HG02870 (cell line): ENCODE results near the gene CSTF3.
"Not testable (repeated sequence)": the region's sequence is repeated elsewhere in the genome, so short reads cannot be mapped to it uniquely, and the experiment has no call there.

Experiments
- ATAC-seq: cut with Tn5 transposase; IDR thresholded peaks from one replicate; pipeline ENCODE4 v1.9.1; 2021; ENCODE audit warnings: mild to moderate bottlenecking, moderate library complexity; ENCODE audit not compliant: unreplicated experiment

The CSTF3 gene

DNA sequence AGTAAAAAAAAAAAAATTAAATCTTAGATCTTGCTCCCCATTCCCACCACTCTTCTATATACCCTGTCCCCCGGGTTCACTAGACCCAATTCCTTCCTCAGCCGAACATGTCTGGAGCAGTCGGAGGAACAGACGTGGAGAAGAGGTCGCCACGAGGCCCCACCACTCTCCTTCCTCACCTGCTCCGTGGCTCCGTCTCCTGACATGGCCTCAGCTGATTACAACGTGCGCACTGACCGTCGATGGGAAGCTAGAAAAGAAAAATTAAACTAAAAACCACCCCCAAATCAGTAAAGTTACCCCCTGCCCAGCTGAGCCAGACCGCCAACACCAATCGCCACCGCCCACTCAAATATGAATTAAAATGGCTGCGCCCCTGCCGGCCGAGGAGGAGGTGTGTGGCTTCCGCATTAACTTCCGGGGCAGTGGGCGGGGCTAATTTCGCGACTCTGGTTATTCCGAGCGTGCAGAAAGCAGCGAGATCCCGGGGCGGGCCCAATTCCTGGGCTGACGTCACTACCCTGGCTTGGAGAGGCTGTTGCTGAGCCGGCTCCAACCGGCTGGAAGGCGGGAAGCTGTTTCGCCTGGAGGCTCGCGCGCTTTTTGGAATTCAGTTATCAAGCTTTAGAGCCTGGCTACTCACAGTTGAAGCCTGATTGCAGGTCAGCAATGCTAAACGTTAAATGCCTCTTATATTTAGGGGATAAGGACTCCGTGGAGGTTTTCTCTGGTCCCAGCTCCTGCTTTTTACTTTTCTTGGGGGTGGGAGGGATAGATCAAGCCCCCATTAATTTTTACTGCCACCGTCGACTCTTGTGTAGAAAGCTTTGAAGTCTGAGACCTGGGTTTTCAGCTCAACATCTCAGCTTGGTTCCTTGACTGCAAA lies at the start of gene CSTF3:
Gene CSTF3, minus strand, starts transcription at position 361 of the 886 bp plus-strand sequence. Its CDS starts 155 bp downstream, at position 206.
- ATAC-seq, result peak; percentile 92

- ATAC-seq, result no peak
These were observed 46.9 kb upstream of the CSTF3 start for GRCh38 chr11:33208150-33208549.

DNA sequence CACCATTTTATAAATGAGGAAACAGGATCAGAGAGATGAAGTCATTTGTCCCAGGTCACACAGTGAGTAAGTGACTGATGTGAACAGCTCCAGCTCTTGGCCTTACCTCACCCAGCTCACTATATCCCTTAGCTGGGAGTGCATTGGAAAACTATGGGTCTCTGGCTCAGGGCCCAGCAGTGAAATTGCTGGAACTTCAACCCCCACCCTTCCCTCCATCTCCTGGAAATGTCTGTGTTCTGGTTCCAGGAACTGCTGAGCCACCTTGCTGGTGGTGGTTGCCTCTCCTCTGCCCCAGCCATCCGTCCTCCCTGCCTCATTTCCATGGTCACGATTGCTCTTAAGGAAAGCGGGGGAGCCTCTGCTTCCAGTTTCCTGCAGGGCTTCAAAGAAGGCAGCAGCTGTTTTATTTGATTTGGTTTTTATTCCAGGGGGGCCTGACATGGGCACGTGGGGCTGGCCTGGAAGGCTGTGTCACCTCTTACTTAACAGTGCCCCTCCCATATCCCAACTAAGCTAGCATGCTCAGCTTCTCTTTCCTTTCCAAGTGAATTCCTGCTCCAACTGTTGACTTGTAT lies 46.2 kb upstream of the CSTF3 start:
- ATAC-seq, result no peak

- no peak for ATAC-seq
These were observed 36.8 kb upstream of the CSTF3 start for GRCh38 chr11:33197915-33198727.

DNA sequence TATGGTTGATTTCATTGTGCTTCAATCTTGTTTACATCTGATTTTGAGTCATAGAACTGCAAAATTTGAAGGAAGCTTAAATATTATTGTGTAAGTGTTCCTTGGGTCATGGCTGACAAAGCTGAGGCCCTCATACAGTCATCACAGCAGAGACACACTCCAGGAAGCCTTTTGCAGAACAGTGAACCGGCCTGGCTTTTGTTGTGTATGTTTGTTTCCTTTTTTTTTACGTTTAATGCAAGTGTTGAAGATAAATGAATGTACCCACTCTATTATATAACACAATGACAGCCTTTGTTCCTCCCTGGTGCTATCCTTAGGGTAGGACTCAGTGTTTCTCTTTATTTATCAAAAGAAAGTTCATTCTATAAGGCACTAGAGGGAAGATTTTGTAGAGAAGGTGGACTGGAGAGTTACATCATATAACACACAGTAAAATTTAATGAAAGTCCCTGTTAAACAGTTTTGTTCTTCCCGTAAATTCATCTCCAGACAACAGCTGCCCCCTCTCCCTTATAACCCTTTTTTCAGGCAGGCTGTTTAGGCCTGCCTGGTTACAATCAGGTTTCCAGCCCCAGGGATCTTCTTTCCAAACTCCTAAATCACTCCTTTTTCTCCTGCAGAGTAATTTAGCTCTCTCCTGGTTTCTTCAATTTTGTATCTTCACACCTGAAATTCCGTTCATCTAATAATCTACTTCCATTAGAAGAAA lies 34.3 kb upstream of the CSTF3 start:
- ATAC-seq, result no peak

- ATAC-seq, result no peak
These were observed 33.2 kb upstream of the CSTF3 start for GRCh38 chr11:33194455-33194854.

GRCh38 chr11:33191467-33191866 lies 30.2 kb upstream of the CSTF3 start:
- no peak for ATAC-seq

DNA sequence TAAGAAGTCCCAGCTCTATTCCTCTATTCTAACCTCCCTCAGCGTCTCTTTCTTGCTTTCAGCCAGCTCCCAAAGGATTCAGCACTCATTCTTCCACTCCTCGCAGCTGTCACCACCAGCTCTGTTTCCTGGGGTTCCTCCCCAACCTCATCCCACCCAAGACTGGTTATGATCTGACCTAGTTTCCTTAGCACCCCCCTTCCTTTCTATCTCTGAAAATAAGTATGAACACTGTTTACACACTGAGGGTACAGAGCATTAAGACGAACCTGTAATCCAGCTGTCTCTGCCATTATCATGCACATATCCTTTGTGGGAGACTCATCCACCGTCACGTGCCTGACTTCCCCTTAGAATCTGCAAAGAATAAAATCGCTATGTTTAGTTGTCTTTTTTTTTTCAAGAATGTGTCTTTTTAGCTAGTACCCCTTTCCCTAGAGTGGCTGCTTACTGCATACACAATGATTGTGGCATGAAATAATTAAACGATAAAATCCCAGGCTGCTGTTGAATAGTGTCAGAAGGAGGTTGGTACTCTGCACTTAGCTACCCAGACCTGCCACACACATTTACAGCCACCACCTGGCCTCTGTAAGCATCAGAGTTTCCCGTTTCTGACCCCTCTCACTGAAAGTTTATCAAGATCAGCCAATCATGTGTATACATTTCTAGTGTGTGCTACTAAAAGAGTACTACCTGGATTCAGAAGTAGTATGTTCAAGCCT lies 26.9 kb upstream of the CSTF3 start:
- no peak for ATAC-seq

DNA sequence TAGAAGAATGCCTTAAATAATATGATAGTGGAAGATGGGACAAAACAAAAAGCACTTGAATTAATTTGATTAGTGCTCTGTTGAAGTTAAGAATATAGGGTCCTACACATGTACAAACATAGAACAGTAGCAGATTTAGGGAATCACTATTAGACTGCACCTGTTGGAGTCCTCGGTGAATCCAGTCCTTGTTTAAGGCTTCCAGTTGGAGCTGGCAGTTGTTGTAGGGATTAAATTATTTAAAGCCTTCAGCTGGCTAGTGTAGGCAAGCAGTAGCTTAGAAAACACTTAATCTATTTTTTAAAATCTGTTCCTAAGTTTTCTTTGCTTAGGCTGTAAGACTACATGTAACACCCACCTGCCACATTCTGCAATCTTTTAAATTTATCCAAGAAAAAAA lies 24.5 kb upstream of the CSTF3 start:
- no peak for ATAC-seq

- no peak for ATAC-seq
These were observed 21.1 kb upstream of the CSTF3 start for GRCh38 chr11:33182246-33182878.

DNA sequence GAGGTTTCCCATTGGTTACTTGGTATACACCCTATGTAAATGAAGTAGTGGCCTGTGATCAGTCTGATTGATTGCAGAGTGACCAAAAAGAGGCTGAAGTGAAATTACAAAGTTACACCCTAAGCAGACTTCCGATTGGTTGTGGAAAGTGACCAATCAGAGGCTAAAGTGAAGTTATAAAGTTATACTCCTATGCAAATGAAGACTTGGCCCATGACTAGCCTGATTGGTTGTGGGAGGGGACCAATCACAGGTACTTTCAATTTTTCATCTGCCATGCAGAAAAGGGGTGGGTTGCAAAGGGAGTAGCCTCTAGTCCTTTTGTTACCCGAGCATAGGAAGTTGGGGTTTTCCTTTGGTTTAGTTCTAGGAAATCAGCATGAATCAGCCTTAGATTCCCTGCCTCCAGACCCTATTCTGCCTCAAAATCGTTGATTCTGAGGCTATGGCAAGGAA lies 18.1 kb upstream of the CSTF3 start:
- no peak for ATAC-seq

DNA sequence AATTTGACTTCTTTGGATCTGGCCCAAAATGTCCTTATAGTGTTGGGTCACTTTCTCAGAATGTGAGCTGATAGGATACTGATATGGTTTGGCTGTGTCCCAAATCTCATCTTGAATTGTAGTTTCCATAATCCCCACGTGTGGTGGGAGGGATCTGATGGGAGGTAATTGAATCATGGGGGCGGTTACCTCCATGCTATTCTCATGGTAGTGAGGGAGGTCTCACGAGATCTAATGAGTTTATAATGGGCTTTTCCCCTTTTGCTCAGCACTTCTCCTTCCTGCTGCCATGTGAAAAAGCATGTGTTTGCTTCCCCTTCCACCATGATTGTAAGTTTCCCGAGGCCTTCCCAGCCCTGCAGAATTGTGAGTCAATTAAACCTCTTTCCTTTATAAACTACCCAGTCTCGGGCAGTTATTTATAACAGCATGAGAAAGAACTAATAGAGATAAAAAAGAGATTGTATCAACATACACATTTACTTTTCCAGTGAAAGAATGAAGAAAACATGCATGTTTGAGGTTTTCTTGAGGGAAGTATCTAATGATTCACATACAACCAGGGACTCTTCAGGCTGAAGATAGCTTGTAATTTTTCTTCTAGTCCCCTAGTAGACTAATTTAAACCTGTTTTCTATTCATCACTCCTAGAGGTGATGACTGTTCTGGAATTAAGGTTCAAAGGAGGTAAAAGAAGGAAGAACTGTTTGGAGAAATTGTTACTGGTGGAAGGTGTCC lies 17.3 kb upstream of the CSTF3 start:
- ATAC-seq, result no peak

- ATAC-seq, result no peak
These were observed 16.5 kb upstream of the CSTF3 start for GRCh38 chr11:33177676-33178336.

GRCh38 chr11:33176760-33177159 lies 15.5 kb upstream of the CSTF3 start:
- not testable (repeated sequence) for ATAC-seq

DNA sequence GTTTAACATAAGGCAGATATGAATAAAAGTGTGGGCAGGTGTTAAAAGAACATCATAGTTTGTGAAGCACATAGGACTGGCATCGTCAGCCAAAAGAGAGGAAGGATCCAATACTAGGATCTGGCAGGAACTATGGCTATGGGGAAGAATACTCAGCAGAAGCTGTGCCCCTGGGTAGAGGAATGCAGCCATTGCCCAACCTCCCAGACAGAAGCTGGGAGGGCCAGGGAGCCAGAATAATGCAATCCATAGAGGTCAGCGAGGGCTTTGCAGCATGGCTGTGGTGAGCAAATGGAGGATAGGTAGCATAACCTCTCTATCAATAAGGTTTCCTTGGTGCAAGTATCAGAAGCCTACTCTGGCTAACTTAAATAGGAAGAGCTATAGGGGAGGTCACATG lies 11.7 kb upstream of the CSTF3 start:
- no peak for ATAC-seq

DNA sequence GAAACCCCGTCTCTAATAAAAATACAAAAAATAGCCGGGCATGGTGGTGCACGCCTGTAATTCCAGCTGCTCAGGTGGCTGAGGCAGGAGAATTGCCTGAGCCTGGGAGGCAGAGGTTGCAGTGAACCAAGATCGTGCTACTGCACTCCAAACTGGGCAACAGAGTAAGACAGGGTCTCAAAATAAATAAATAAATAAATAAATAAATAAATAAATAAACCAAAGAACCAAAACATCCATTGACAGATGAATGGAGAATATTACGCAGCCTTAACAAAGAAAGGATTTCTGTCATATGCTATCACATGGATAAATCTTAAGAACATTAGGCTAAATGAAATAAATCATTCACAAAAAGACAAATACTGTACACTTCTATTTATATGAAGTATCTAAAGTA lies 11.1 kb upstream of the CSTF3 start:
- no peak for ATAC-seq

DNA sequence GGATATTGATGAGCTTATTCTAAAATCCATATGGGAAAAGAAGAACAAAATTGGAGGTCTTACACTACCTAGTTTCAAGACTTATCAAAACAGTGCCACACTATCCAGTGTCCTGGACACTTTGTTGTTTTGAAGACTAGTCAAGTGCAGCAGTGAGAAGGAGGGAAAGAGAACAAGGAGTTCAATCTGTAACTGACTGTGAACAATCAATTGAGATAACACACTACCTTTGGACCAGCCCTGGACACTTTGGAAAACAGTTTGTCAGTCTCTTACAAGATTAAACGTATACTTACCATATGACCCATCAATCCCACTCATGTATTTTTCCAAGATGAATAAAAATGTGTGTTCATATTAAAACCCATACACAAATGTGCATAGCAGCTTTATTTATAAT lies 10.0 kb upstream of the CSTF3 start:
- no peak for ATAC-seq

DNA sequence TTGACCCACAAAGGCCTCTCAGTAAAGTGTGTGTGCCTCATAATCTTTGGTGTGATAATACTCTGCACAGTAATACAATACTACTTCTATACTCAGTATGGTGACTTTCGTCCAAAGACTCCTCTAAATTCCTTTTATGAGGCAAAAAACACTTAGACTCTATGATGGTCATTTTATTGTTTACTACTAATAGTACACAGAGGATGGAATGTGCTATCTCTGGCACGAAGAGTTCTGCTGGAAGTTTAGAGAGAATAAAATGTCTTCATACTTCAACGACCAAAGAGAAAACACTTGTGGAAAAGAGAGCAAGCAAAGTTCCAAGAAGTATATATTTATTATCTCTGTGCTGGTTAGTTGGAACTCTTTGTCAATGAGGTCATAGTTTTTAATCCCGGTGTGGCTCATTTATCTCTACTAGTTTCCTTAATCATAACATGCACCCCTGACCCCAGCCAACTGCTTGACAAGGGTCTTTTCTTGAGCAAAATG lies 7.5 kb upstream of the CSTF3 start:
- no peak for ATAC-seq
